ENCODE results near the gene LRRC7. TPM values are rescaled to one million over a fixed set of nuclear protein-coding genes. Genes with fewer than 3 reads are reported as not detected.

LRRC7 gene
- polyA plus RNA-seq, 1 of the 3 experiments (the other 2 are of a cell fraction) = 0.02 TPM

DNA sequence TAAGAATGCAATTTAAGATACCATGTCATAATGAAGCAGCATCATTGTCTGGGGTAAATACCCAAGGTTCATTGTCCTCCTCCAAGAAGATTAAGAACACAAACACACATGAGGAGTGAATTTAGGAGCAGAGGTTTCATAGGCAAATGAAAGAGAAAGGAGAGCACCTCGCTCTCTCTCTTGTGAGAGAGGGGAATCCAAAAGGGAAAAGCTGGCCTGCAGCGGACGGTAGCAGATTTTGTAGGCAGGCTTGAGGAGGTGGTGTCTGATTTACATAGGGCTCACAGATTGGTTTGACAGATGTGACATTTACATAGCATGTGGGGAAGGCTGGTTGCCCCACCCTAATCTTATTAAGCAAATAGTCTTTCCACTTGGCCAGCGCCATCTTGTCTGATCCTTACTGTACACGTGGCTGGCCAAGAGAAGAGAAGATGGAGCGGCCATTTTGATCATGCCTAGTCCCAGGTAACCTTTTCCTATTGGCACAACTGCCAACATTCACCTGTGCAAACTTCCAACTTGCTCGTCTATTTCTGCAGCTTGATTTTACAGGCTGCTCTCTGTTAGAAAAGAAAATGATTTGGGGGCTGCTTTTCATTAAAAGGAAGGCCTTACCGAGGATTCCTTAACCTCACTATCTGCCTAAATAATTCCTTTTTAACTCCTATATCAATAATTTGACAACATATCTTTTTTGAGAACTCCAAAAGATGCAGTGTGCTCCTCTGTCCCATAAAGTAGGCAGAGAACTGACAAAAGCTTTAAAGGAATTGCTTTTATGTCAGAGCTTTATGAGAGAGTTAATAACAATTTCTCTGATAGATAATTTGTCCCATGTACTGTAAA is 16.0 kb upstream of the LRRC7 start:
- CTCF ChIA-PET = no interaction called here
- no peaks in the 10 kb centered on the region for H3K36me3 ChIP-seq (replicated peaks in 1 of 2; ENCODE audit: control insufficient read depth in 1 of 2, insufficient read depth in 2 of 2, low read length in 1 of 2)
- H4K20me1 ChIP-seq (ENCODE audit: insufficient read depth) = no peaks in the 10 kb centered on the region
- H3K27me3 ChIP-seq (ENCODE audit: insufficient read depth) = no peaks in the 10 kb centered on the region
- H3K4me1 ChIP-seq (ENCODE audit: control insufficient read depth in 1 of 2, insufficient read depth in 2 of 2, low read depth in 1 of 2, low read length in 1 of 2) = no peaks in the 10 kb centered on the region
- H3K4me2 ChIP-seq = no peak overlapping the region
- no peak for DNase-seq
- TF ChIP-seq, protein P1, sequence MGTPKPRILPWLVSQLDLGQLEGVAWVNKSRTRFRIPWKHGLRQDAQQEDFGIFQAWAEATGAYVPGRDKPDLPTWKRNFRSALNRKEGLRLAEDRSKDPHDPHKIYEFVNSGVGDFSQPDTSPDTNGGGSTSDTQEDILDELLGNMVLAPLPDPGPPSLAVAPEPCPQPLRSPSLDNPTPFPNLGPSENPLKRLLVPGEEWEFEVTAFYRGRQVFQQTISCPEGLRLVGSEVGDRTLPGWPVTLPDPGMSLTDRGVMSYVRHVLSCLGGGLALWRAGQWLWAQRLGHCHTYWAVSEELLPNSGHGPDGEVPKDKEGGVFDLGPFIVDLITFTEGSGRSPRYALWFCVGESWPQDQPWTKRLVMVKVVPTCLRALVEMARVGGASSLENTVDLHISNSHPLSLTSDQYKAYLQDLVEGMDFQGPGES (IDR thresholded peaks at IDR 0.05; ENCODE audit: low read depth, low read length) = no peak
- TF ChIP-seq, protein P2, sequence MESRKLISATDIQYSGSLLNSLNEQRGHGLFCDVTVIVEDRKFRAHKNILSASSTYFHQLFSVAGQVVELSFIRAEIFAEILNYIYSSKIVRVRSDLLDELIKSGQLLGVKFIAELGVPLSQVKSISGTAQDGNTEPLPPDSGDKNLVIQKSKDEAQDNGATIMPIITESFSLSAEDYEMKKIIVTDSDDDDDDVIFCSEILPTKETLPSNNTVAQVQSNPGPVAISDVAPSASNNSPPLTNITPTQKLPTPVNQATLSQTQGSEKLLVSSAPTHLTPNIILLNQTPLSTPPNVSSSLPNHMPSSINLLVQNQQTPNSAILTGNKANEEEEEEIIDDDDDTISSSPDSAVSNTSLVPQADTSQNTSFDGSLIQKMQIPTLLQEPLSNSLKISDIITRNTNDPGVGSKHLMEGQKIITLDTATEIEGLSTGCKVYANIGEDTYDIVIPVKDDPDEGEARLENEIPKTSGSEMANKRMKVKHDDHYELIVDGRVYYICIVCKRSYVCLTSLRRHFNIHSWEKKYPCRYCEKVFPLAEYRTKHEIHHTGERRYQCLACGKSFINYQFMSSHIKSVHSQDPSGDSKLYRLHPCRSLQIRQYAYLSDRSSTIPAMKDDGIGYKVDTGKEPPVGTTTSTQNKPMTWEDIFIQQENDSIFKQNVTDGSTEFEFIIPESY (IDR thresholded peaks at IDR 0.05; ENCODE audit: borderline replicate concordance, low read depth) = no peak
- TF ChIP-seq, protein P3, sequence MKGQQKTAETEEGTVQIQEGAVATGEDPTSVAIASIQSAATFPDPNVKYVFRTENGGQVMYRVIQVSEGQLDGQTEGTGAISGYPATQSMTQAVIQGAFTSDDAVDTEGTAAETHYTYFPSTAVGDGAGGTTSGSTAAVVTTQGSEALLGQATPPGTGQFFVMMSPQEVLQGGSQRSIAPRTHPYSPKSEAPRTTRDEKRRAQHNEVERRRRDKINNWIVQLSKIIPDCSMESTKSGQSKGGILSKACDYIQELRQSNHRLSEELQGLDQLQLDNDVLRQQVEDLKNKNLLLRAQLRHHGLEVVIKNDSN (IDR thresholded peaks at IDR 0.05; ENCODE audit: borderline replicate concordance, low read depth) = no peak
- TF ChIP-seq GABPA (IDR thresholded peaks at IDR 0.05; ENCODE audit: low read depth) (no peak), RCOR1 (IDR thresholded peaks at IDR 0.05; ENCODE audit: low read length) (no peak), YY1 (IDR thresholded peaks at IDR 0.05; ENCODE audit: low read depth) (no peak), RAD21 (IDR thresholded peaks at IDR 0.05; ENCODE audit: low read length) (no peak), RXRA (IDR thresholded peaks at IDR 0.05; ENCODE audit: borderline replicate concordance, low read depth) (no peak)
- TF ChIP-seq, protein P4, sequence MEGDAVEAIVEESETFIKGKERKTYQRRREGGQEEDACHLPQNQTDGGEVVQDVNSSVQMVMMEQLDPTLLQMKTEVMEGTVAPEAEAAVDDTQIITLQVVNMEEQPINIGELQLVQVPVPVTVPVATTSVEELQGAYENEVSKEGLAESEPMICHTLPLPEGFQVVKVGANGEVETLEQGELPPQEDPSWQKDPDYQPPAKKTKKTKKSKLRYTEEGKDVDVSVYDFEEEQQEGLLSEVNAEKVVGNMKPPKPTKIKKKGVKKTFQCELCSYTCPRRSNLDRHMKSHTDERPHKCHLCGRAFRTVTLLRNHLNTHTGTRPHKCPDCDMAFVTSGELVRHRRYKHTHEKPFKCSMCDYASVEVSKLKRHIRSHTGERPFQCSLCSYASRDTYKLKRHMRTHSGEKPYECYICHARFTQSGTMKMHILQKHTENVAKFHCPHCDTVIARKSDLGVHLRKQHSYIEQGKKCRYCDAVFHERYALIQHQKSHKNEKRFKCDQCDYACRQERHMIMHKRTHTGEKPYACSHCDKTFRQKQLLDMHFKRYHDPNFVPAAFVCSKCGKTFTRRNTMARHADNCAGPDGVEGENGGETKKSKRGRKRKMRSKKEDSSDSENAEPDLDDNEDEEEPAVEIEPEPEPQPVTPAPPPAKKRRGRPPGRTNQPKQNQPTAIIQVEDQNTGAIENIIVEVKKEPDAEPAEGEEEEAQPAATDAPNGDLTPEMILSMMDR (IDR thresholded peaks at IDR 0.05) = no peak
- TF ChIP-seq, protein P5, sequence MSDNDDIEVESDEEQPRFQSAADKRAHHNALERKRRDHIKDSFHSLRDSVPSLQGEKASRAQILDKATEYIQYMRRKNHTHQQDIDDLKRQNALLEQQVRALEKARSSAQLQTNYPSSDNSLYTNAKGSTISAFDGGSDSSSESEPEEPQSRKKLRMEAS (IDR thresholded peaks at IDR 0.05; ENCODE audit: low read depth) = no peak
- no peak overlapping the region for H3K4me3 ChIP-seq (ENCODE audit: low read depth in 2 of 2, low read length in 1 of 2)
- H2AFZ ChIP-seq (ENCODE audit: low read depth) = no peak overlapping the region
- H3K9ac ChIP-seq = no peak overlapping the region
- POLR2A ChIA-PET = no interaction called here
- WGBS (ENCODE audit: low lambda C conversion rate) = 69% methylated on average over 8 of the region's 8 CpGs
- no peaks in the 10 kb centered on the region for H3K9me2 ChIP-seq
- H3F3A ChIP-seq (replicated peaks; ENCODE audit: insufficient read depth) = no peaks in the 10 kb centered on the region
- H3K9me3 ChIP-seq = no peaks in the 10 kb centered on the region
- H3K27ac ChIP-seq (ENCODE audit: low read depth in 2 of 2, low read length in 1 of 2) = no peak overlapping the region
- H3K79me2 ChIP-seq (ENCODE audit: insufficient read depth) = no peaks in the 10 kb centered on the region

Measured in SK-N-SH (cell line).